GM12801 (cell line): Measurements from ENCODE around the gene CDH4.

Experiments
- TF ChIP-seq, protein P1 (sequence below): IDR thresholded peaks from one replicate; pipeline ENCODE4 v1.5.1; 2011; ENCODE audit warnings: control low read depth; ENCODE audit not compliant: insufficient read length; ENCODE audit errors: extremely low read depth

CDH4 gene

DNA sequence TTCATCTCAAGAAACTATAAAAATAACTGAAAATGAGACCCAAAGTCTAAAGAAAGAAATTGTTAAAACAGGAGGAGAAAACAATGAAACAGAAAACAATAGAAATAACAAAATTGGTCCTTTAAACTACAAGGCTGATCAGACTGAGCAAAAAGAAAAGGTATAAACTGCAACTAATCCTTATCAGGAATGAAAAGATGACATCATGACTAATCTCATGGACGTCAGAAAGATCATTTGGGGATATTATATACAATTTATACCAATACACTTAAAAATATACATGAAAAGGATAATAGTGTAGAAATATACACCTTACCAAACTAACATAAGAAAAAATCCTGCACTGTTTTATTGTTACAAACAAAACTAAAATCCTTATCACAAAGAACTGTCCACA is 498.0 kb downstream of the CDH4 start:
- TF ChIP-seq, protein P1, sequence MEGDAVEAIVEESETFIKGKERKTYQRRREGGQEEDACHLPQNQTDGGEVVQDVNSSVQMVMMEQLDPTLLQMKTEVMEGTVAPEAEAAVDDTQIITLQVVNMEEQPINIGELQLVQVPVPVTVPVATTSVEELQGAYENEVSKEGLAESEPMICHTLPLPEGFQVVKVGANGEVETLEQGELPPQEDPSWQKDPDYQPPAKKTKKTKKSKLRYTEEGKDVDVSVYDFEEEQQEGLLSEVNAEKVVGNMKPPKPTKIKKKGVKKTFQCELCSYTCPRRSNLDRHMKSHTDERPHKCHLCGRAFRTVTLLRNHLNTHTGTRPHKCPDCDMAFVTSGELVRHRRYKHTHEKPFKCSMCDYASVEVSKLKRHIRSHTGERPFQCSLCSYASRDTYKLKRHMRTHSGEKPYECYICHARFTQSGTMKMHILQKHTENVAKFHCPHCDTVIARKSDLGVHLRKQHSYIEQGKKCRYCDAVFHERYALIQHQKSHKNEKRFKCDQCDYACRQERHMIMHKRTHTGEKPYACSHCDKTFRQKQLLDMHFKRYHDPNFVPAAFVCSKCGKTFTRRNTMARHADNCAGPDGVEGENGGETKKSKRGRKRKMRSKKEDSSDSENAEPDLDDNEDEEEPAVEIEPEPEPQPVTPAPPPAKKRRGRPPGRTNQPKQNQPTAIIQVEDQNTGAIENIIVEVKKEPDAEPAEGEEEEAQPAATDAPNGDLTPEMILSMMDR: no peak

- TF ChIP-seq, protein P1: no peak
Observed at GRCh38 chr20:61752576-61752975, 500.5 kb downstream of the CDH4 start.

DNA sequence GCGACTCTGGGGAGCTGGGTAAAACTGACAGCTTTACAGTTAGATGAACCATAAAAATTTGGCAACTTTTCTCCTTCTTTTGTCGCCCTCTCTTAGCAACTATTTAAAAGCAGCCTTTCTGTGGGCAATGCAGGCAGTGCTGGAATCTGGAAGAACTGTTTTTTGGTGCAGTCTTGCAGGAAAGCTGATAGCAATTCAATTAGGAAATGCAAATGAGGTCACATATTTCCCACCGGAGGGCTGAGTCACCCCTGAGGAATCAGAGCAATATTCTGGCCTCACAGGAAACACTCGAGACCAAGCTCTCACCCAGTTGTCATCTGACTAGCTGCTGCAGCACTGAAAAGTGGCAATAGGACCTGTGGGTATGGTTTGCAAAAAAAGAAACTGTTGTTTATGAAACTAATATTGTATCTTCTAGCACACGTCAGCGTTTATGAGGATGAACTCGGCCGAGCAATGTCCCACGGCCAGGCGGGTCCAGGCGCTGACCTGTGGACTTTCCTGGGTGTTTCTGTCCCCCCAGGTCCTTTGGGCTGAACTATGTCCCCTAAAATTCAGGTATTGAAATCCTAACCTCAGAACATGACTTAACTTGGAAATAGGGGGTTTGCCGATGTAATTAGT is 501.4 kb downstream of the CDH4 start:
- TF ChIP-seq, protein P1: no peak

GRCh38 chr20:61753987-61754956 is 502.2 kb downstream of the CDH4 start:
- TF ChIP-seq, protein P1: no peak

- TF ChIP-seq, protein P1: no peak
Observed at GRCh38 chr20:61754976-61755778, 503.1 kb downstream of the CDH4 start.

GRCh38 chr20:61755971-61756845 is 504.1 kb downstream of the CDH4 start:
- TF ChIP-seq, protein P1: no peak
